Keratinocyte (primary cell): ENCODE data around the gene KIF3C. TPM values are rescaled to one million over a fixed set of nuclear protein-coding genes. Genes with fewer than 3 reads are reported as not detected.
"Not testable (repeated sequence)": the region's sequence is repeated elsewhere in the genome, so short reads cannot be mapped to it uniquely, and the experiment has no call there.

ENCODE experiments used
- DNase-seq: peaks from one replicate; pipeline ENCODE4 v3.0.0-alpha.2; 2011; ENCODE audit warnings: low read depth, missing footprints, low spot score
- FAIRE-seq: peaks from 2 replicates; lab custom pipeline; 2011; peaks lifted over from hg19 to GRCh38; lab: Jason Lieb, UNC
- H2AFZ ChIP-seq: 2 replicates; pipeline ENCODE4 v1.6.0; 2012; ENCODE audit warnings: low read length, control low read depth, inconsistent platforms; ENCODE audit not compliant: control insufficient read depth
- H3K27ac ChIP-seq: 2 replicates; pipeline ENCODE4 v1.5.1; 2011; ENCODE audit warnings: low read length; ENCODE audit not compliant: control insufficient read depth, insufficient read depth
- H3K27me3 ChIP-seq: 3 replicates; pipeline ENCODE4 v1.6.0; 2011; ENCODE audit warnings: low read length; ENCODE audit not compliant: control insufficient read depth, insufficient read depth; ENCODE audit errors: extremely low read depth
- H3K36me3 ChIP-seq, 2 experiments: 2 replicates in 1 of 2; 3 replicates in 1 of 2; pipeline ENCODE4 v1.5.1; 2011; ENCODE audit warnings: low read length in 2 of 2, mild to moderate bottlenecking in 1 of 2; ENCODE audit not compliant: control insufficient read depth in 2 of 2, insufficient read depth in 2 of 2; ENCODE audit errors: extremely low read depth in 1 of 2
- H3K4me1 ChIP-seq: 3 replicates; pipeline ENCODE4 v1.5.1; 2011; ENCODE audit warnings: low read length; ENCODE audit not compliant: control insufficient read depth, insufficient read depth; ENCODE audit errors: extremely low read depth
- H3K4me2 ChIP-seq: 3 replicates; pipeline ENCODE4 v1.6.0; 2011; ENCODE audit warnings: low read depth, low read length; ENCODE audit not compliant: control insufficient read depth, insufficient read depth; ENCODE audit errors: extremely low read depth
- H3K4me3 ChIP-seq, 3 experiments: fragments of 200-600 bp in 1 of 3; sonication (generic) in 1 of 3; 2 replicates in 2 of 3; 3 replicates in 1 of 3; pipeline ENCODE4 v1.5.1; 2011 to 2016; ENCODE audit warnings: low read length in 3 of 3, mild to moderate bottlenecking in 3 of 3, control low read depth in 2 of 3, inconsistent platforms in 1 of 3, low read depth in 1 of 3, mixed read lengths in 1 of 3, mixed run types in 1 of 3, moderate library complexity in 1 of 3; ENCODE audit not compliant: control insufficient read depth in 2 of 3, insufficient read depth in 2 of 3; ENCODE audit errors: extremely low read depth in 1 of 3
- H3K79me2 ChIP-seq: 2 replicates; pipeline ENCODE4 v1.6.0; 2012; ENCODE audit warnings: low read length; ENCODE audit not compliant: control insufficient read depth, insufficient read depth
- H3K9ac ChIP-seq: 3 replicates; pipeline ENCODE4 v1.6.0; 2011; ENCODE audit warnings: low read length; ENCODE audit not compliant: control insufficient read depth, insufficient read depth; ENCODE audit errors: extremely low read depth
- H3K9me1 ChIP-seq: 3 replicates; pipeline ENCODE4 v1.6.0; 2011; ENCODE audit warnings: low read length; ENCODE audit not compliant: control insufficient read depth, insufficient read depth; ENCODE audit errors: extremely low read depth
- H3K9me3 ChIP-seq: 2 replicates; pipeline ENCODE4 v1.5.1; 2012; ENCODE audit warnings: low read depth, low read length; ENCODE audit not compliant: control insufficient read depth
- H4K20me1 ChIP-seq: 3 replicates; pipeline ENCODE4 v1.6.0; 2011; ENCODE audit warnings: low read length; ENCODE audit not compliant: control insufficient read depth, insufficient read depth; ENCODE audit errors: extremely low read depth
- CTCF ChIP-seq, 3 experiments: IDR thresholded peaks in 1 of 3; conservative IDR thresholded peaks in 1 of 3; optimal IDR thresholded peaks in 1 of 3; 2 replicates in 2 of 3; 3 replicates in 1 of 3; pipeline versions ENCODE3 to v1.5.1; 2011; ENCODE audit warnings: low read length in 3 of 3, mild to moderate bottlenecking in 3 of 3, moderate library complexity in 2 of 3, control low read depth in 1 of 3, inconsistent platforms in 1 of 3; ENCODE audit not compliant: insufficient read depth in 2 of 3; ENCODE audit errors: extremely low read depth in 1 of 3
- EZH2 ChIP-seq: IDR thresholded peaks from one replicate; pipeline ENCODE4 v1.6.1; 2012; ENCODE audit warnings: inconsistent platforms, mild to moderate bottlenecking, low read length, moderate library complexity
- dilution Hi-C: fragments of 300-500 bp; cut with MboI; formaldehyde crosslinking; loops from one replicate; pipeline ENCODE4 v1.7.0; 2020; ENCODE audit warnings: low sequenced_read_pairs; ENCODE audit not compliant: extremely low pct_ligation_motif_present
- polyA minus RNA-seq, 3 experiments: library from RNA; depleted of rRNA, polyadenylated mRNA; stranded (reverse); fragments of >200 nt; gene quantifications; 1 replicate in 1 of 3; 2 replicates in 1 of 3; 3 replicates in 1 of 3; pipeline ENCODE4 v1.2.3, GENCODE V29; 2011
- polyA plus RNA-seq, 5 experiments: library from polyadenylated mRNA; depleted of rRNA in 3 of 5; stranded (reverse) in 3 of 5; stranded (forward) in 1 of 5; unstranded in 1 of 5; fragments of >200 nt; gene quantifications; 1 replicate in 1 of 5; 2 replicates in 3 of 5; 3 replicates in 1 of 5; pipeline versions ENCODE4 v1.2.1 to v1.2.3, GENCODE V29; 2011 to 2012; ENCODE audit warnings: missing spikeins in 2 of 5, low read depth in 1 of 5, low replicate concordance in 1 of 5

KIF3C gene
- polyA plus RNA-seq (6.5 to 8.4 TPM (median 7.4 TPM) in 3 replicates), polyA minus RNA-seq (9.7 to 24.6 TPM (median 10.8 TPM) in 3 replicates)
- polyA plus RNA-seq (2011; ENCODE audit: low read depth), result 13.4 TPM
- 7.0 and 10.3 TPM in 2 replicates for polyA plus RNA-seq (2011; cell fraction: cytosol; rRNA removed)
- polyA plus RNA-seq (2011; cell fraction: nucleus; rRNA removed), result 9.9 and 11.9 TPM in 2 replicates
- polyA plus RNA-seq (2012; ENCODE audit: low replicate concordance), result 5.7 and 20.9 TPM in 2 replicates
- 15.9 TPM for polyA minus RNA-seq (2011; cell fraction: cytosol; rRNA and poly(A)+ RNA removed)
- polyA minus RNA-seq (2011; cell fraction: nucleus; rRNA and poly(A)+ RNA removed), result 10.2 and 13.2 TPM in 2 replicates

GRCh38 chr2:25982273-25982967 lies at the start of gene KIF3C:
Gene KIF3C, minus strand, starts transcription at chr2:25982497. Its CDS starts 580 bp downstream, at chr2:25981917.
- H3K79me2 ChIP-seq, result peaks cover 15% of the 10 kb centered on the region
- H3K27ac ChIP-seq, result peak within 1 kb of the TSS; percentile 71
- H3K9me3 ChIP-seq, result no peaks in the 10 kb centered on the region
- H3K27me3 ChIP-seq, result no peaks in the 10 kb centered on the region
- peak within 1 kb of the TSS; percentile 77 for H2AFZ ChIP-seq
- H3K4me3 ChIP-seq, result peak within 1 kb of the TSS; percentile 77 to 85 (median 77)
- H3K9me1 ChIP-seq, result no peaks in the 10 kb centered on the region
- H3K36me3 ChIP-seq, result peaks cover 2 to 4% of the 10 kb centered on the region in 2 experiments
- H3K9ac ChIP-seq, result peak within 1 kb of the TSS; percentile 79
- no peaks in the 10 kb centered on the region for H4K20me1 ChIP-seq
- TF ChIP-seq CTCF (optimal IDR thresholded peaks at IDR 0.05 in 1 of 3, IDR thresholded peaks at IDR 0.05 in 1 of 3, conservative IDR thresholded peaks at IDR 0.05 in 1 of 3; ENCODE audit: extremely low read depth in 1 of 3, insufficient read depth in 2 of 3, low read length in 3 of 3) (no peak), EZH2 (no peak)
- no peak for FAIRE-seq
- dilution Hi-C loops, result no loop called here
- no peak for DNase-seq
- peaks cover 26% of the 10 kb centered on the region for H3K4me1 ChIP-seq
- H3K4me2 ChIP-seq, result peak within 1 kb of the TSS; percentile 88

- peaks cover 13% of the 10 kb centered on the region for H3K4me1 ChIP-seq
- H3K79me2 ChIP-seq, H3K4me2 ChIP-seq, dilution Hi-C loops, H4K20me1 ChIP-seq, H3K27ac ChIP-seq, DNase-seq, H3K9me3 ChIP-seq, H2AFZ ChIP-seq, H3K9ac ChIP-seq, H3K9me1 ChIP-seq, H3K4me3 ChIP-seq, FAIRE-seq, H3K27me3 ChIP-seq, H3K36me3 ChIP-seq: not testable (repeated sequence)
These were observed 45.8 kb upstream of the KIF3C start for GRCh38 chr2:26028083-26028482.
